Bone marrow (tissue), 2 donors: ENCODE measurements around the gene NPFF.

ENCODE experiments used
- DNase-seq, 2 donors: peaks; one replicate each; lab custom pipeline; 2025; lab: John Stamatoyannopoulos, UW

The NPFF gene

GRCh38 chr12:53476769-53477209, 30.5 kb downstream of the NPFF start:
- no peak for DNase-seq

GRCh38 chr12:53474819-53475218, 32.5 kb downstream of the NPFF start:
- DNase-seq: no peak

- DNase-seq: no peak
Observed at GRCh38 chr12:53474077-53474476, 33.2 kb downstream of the NPFF start.

GRCh38 chr12:53472056-53472582, 35.2 kb downstream of the NPFF start:
- no peak for DNase-seq

GRCh38 chr12:53468282-53468681, 39.0 kb downstream of the NPFF start:
- DNase-seq: no peak

DNA sequence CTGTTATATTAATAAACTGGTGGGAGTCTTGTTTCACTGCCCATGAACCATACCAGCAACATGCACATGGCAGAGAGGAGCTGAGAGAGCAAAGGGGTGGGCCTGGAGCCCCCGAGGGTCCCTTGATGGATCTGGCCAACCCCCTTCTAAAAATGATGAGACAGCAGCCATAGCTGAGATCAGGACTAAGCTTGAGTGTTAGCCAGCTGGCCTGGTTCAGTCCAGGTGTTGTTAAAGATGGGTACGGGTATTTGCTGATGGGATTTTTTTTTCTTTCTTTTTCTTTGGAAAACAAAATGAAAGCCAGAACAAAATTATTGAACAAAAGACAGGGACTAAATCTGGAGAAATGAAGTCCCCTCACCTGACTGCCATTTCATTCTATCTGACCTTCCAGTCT, 39.4 kb downstream of the NPFF start:
- no peak for DNase-seq

GRCh38 chr12:53467082-53467481, 40.2 kb downstream of the NPFF start:
- no peak for DNase-seq

DNA sequence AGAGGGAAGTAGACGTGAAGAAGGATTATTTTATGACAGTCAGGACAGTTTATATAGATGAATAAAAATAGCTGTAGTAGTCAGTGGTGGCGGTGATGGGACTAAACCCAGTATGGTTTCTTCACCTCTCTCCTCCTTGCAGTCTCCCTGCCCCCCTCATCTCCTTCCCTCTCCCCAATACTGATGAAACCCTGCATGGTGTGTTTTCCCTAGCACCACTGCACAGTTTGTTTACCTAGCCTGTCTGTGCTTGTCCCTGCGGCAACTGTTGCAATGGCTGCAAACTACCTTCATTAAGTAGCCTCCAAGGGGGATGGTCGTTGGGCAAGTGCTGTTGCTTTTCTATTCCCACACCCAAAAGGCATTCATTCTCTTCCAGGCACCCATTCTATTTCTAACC, 40.6 kb downstream of the NPFF start:
- no peak for DNase-seq

DNA sequence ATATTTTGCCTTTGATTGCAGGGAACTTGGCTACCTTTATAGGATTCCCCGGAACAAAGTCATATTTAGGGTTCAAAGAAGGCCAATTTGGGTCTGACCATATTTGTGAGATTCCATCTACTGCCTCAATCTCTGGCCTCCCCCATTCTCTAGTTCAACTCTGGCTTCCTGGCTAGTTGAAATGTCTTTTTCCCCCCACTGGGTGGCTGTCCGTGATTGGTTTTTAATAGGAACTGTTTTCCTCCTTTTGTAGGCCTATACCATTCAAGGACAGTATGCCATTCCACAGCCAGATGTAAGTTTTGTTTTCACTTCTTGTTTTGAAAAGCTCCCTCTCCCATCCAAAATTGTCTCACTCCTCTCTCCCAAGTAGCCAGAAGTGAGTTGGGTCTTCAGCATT, 41.6 kb downstream of the NPFF start:
- DNase-seq: no peak

GRCh38 chr12:53464685-53465418, 42.4 kb downstream of the NPFF start:
- DNase-seq: no peak

DNA sequence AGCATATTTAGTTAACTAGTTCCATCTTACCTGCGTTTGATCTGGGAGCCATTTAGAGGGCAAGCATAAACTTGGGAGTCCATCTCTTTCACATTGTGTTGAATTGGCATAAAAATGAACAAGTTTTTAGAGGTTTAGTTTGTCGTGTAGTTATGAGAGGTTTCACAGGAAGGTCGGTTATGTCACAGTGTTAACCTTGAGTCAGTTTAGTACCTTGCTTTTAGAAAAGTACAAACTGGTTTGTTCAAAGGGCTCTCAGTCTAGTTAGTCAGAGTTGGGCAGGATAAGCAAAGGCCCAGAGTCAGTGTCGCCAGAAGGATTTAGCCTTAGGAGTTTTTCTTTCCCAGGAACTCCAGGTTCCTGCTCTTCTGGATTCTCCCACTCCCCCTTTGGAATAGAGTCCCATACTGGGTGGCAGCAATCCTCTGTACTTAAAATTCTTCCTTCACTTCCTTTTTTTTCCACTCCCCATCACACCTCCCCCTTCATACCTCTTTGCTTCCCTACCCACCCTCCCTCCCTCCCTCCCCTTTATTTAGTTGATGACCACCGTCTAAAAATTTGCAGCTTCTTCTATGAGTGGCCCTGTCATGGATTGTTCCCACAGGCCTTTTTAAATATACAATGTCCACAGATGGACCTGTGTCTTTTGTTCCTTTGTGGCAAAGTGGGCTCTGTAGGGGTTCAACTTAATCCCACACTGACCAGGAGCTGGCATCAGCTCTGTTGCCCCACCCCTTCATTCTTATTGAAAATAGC, 43.3 kb downstream of the NPFF start:
- no peak for DNase-seq

DNA sequence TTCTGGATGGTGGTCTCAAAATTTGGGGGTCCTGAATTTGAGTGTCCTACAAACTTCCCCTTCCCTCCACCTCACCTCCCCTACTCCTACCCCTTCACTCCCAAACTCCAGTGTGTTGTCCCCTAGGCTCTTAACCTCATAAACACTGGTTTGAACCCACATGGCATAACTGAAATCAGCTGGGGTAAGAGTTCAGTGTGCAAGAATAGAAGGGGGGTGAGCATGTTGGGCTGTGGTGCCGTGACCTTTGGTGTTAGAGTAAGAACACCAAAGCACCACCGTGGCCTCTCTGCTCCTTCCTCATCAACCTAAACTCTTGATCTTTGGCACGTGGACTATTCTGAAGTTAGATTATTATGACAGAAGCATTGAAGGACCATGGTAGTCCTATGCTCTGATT, 44.3 kb downstream of the NPFF start:
- no peak for DNase-seq

DNA sequence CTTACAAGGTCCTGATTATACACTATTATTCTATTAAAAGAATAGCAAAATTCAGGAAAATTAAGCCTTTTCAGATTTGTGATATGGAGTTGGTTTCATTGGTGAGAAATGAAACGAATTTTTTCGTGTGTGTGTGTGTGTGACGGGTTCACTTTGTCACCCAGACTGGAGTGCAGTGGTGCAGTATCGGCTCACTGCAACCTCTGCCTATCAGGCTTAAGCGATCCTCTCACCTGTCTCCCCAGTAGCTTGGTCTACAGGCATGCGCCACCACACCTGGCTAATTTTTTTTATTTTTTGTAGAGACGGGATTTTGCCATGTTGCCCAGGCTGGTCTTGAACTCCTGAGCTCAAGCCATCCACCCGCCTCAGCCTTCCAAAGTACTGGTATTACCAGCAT, 45.7 kb downstream of the NPFF start:
- DNase-seq: no peak

GRCh38 chr12:53461059-53461458, 46.2 kb downstream of the NPFF start:
- DNase-seq: no peak

DNA sequence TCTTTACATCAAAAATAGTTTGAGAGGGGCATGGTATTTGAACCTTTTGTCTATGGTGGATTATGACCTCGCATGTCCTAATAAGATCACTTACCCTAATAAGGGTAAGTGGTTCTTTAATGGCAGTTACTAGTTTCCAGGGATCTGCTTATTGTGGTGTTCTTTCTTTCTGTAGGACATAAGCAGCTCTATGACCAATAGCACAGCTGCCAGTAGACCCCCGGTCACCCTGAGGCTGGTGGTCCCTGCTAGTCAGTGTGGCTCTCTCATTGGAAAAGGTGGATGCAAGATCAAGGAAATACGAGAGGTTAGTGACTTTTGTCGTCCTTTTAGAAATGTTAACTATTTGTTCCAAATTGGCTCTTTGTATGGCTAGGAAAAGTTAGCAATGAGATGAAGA, 48.2 kb downstream of the NPFF start:
- DNase-seq: no peak
